PC-9 (cell line): ENCODE data around the gene F11R. TPM values are rescaled to one million over a fixed set of nuclear protein-coding genes. Genes with fewer than 3 reads are reported as not detected.
"Not testable (repeated sequence)": the region's sequence is repeated elsewhere in the genome, so short reads cannot be mapped to it uniquely, and the experiment has no call there.

Experiments used
- BruUV-seq: library from RNA; stranded (reverse); fragments of 400-500 nt; replicated peaks from 2 replicates; lab custom pipeline; 2021; lab: Mats Ljungman, UMichigan
- CTCF ChIA-PET: fragments of 300-600 bp; sonication (Branson Sonifier 250); formaldehyde crosslinking; loops from one replicate; lab custom pipeline; 2022; ENCODE audit warnings: antibody characterized with exemption; lab: Charles Lee
- POLR2A ChIA-PET: fragments of 300-600 bp; sonication (Branson Sonifier 250); formaldehyde crosslinking; loops from one replicate; lab custom pipeline; 2022; ENCODE audit warnings: antibody characterized with exemption; ENCODE audit not compliant: unreplicated experiment; lab: Charles Lee
- DNase-seq, 2 experiments: peaks; one replicate each; pipeline versions ENCODE4 v3.0.0 to v3.0.0-alpha.2; 2015 to 2022; ENCODE audit warnings: mixed read lengths in 1 of 2
- H2AFZ ChIP-seq: fragments of 200-600 bp; sonication (generic); 2 replicates; pipeline ENCODE4 v1.8.1; 2017; ENCODE audit warnings: antibody characterized with exemption
- H3F3A ChIP-seq: fragments of 200-600 bp; sonication (generic); 2 replicates; pipeline ENCODE4 v1.8.1; 2017; ENCODE audit warnings: antibody characterized with exemption, mild to moderate bottlenecking, low read depth; ENCODE audit not compliant: insufficient read depth
- H3K27ac ChIP-seq: fragments of 200-600 bp; sonication (generic); 2 replicates; pipeline ENCODE4 v1.6.1; 2016; ENCODE audit warnings: mixed run types
- H3K27me3 ChIP-seq: fragments of 200-600 bp; sonication (generic); 2 replicates; pipeline ENCODE4 v1.6.1; 2016; ENCODE audit warnings: low read depth, mixed run types; ENCODE audit not compliant: insufficient read depth
- H3K36me3 ChIP-seq: fragments of 200-600 bp; sonication (generic); 2 replicates; pipeline ENCODE4 v1.6.1; 2016; ENCODE audit warnings: low read depth, mixed run types
- H3K4me1 ChIP-seq: fragments of 200-600 bp; sonication (generic); replicated peaks from 2 replicates; pipeline ENCODE4 v1.6.1; 2016; ENCODE audit warnings: mixed run types; ENCODE audit not compliant: insufficient read depth
- H3K4me2 ChIP-seq: fragments of 200-600 bp; sonication (generic); 2 replicates; pipeline ENCODE4 v1.6.1; 2017; ENCODE audit warnings: mixed run types
- H3K4me3 ChIP-seq: fragments of 200-600 bp; sonication (generic); 2 replicates; pipeline ENCODE4 v1.6.1; 2016; ENCODE audit warnings: mixed run types
- H3K79me2 ChIP-seq: fragments of 200-600 bp; sonication (generic); 2 replicates; pipeline ENCODE4 v1.6.1; 2017; ENCODE audit warnings: low read depth, mixed run types
- H3K9me2 ChIP-seq: fragments of 200-600 bp; sonication (generic); 2 replicates; pipeline ENCODE4 v1.8.1; 2017; ENCODE audit warnings: mild to moderate bottlenecking; ENCODE audit not compliant: insufficient read depth
- H3K9me3 ChIP-seq: fragments of 200-600 bp; sonication (generic); 2 replicates; pipeline ENCODE4 v1.8.1; 2016; ENCODE audit warnings: low read depth; ENCODE audit not compliant: insufficient read depth
- H4K20me1 ChIP-seq: fragments of 200-600 bp; sonication (generic); 2 replicates; pipeline ENCODE4 v1.8.1; 2017; ENCODE audit not compliant: insufficient read depth
- CTCF ChIP-seq: fragments of 200-600 bp; sonication (generic); conservative IDR thresholded peaks from 2 replicates; pipeline ENCODE4 v1.6.1; 2017; ENCODE audit warnings: mixed run types, antibody characterized with exemption, mild to moderate bottlenecking, moderate library complexity
- EZH2 ChIP-seq: fragments of 200-600 bp; sonication (generic); IDR thresholded peaks from 2 replicates; pipeline ENCODE4 v1.8.0; 2017; ENCODE audit warnings: antibody characterized with exemption, low read depth
- intact Hi-C: fragments of 100-400 bp; cut with micrococcal nuclease; formaldehyde crosslinking; loops from one replicate; pipeline ENCODE4 v1.10.0; 2022; ENCODE audit not compliant: unreplicated experiment
- total RNA-seq: library from RNA; stranded (reverse); gene quantifications from 2 replicates; pipeline ENCODE4 v1.2.3, GENCODE V29; 2021

Gene F11R
- total RNA-seq, 1 experiment from 2014 or later: 117 TPM

- CTCF ChIA-PET: interaction anchor here (0.6 to 0.9 kb wide), 3 partner anchors 27 to 71 kb away, joined by 3 read pairs; no protein-coding TSS in a partner anchor
- no peak for DNase-seq
- POLR2A ChIA-PET: no interaction called here
Measured at GRCh38 chr1:161068306-161069234, 47.6 kb upstream of the F11R start.

GRCh38 chr1:161066694-161067093, 45.7 kb upstream of the F11R start:
- Histone ChIP-seq H3K4me1 (no peaks in the 10 kb centered on the region), H3K79me2 (no peaks in the 10 kb centered on the region), H3K36me3 (no peaks in the 10 kb centered on the region), H3K4me2 (no peak overlapping the region), H3K9me3 (no peaks in the 10 kb centered on the region), H3K27me3 (no peaks in the 10 kb centered on the region), H3K9me2 (no peaks in the 10 kb centered on the region), H3K27ac (no peak overlapping the region), H2AFZ (no peak overlapping the region), H4K20me1 (no peaks in the 10 kb centered on the region), H3K4me3 (no peak overlapping the region), H3F3A (no peaks in the 10 kb centered on the region; the same call in none of the 2 replicates)
- intact Hi-C loops: no loop called here
- DNase-seq: no peak
- ChIA-PET CTCF (no interaction called here), POLR2A (no interaction called here)
- TF ChIP-seq EZH2 (no peak), CTCF (no peak)
- BruUV-seq: no TSS peak

More at GRCh38 chr1:161068306-161069234, 47.6 kb upstream of the F11R start:
- Histone ChIP-seq H3F3A (no peaks in the 10 kb centered on the region; the same call in none of the 2 replicates), H3K27ac (no peak overlapping the region), H3K4me2 (no peak overlapping the region), H3K9me3 (no peaks in the 10 kb centered on the region), H3K9me2 (no peaks in the 10 kb centered on the region), H3K27me3 (no peaks in the 10 kb centered on the region), H2AFZ (no peak overlapping the region), H3K4me3 (no peak overlapping the region), H3K36me3 (no peaks in the 10 kb centered on the region), H4K20me1 (no peaks in the 10 kb centered on the region), H3K79me2 (no peaks in the 10 kb centered on the region), H3K4me1 (no peaks in the 10 kb centered on the region)
- intact Hi-C loops: no loop called here
- no TSS peak for BruUV-seq
- TF ChIP-seq EZH2 (no peak), CTCF (no peak)

- POLR2A ChIA-PET, H3K9me3 ChIP-seq, intact Hi-C loops: not testable (repeated sequence)
Measured at GRCh38 chr1:161065681-161066080, 44.7 kb upstream of the F11R start.

GRCh38 chr1:161063936-161064335, 43.0 kb upstream of the F11R start:
- BruUV-seq, intact Hi-C loops, DNase-seq: not testable (repeated sequence)

More at GRCh38 chr1:161065681-161066080, 44.7 kb upstream of the F11R start:
- H3K27me3 ChIP-seq, DNase-seq, H3K79me2 ChIP-seq, H3F3A ChIP-seq, H3K4me3 ChIP-seq, H3K9me2 ChIP-seq, BruUV-seq, H3K4me1 ChIP-seq, H3K36me3 ChIP-seq, CTCF ChIA-PET, H3K4me2 ChIP-seq, H2AFZ ChIP-seq, H3K27ac ChIP-seq, H4K20me1 ChIP-seq: not testable (repeated sequence)

More at GRCh38 chr1:161063936-161064335, 43.0 kb upstream of the F11R start:
- H3K4me3 ChIP-seq, H3K4me1 ChIP-seq, H3K9me3 ChIP-seq, H3K79me2 ChIP-seq, H3K36me3 ChIP-seq, H3K9me2 ChIP-seq, H3K4me2 ChIP-seq, CTCF ChIA-PET, H3F3A ChIP-seq, H2AFZ ChIP-seq, POLR2A ChIA-PET, H3K27ac ChIP-seq, H4K20me1 ChIP-seq, H3K27me3 ChIP-seq: not testable (repeated sequence)
